Activated T-cell treated with anti-CD3 and anti-CD28 coated beads, Interleukin-2, amount 50 U/mL, for 1 hour (primary cell): ENCODE measurements around the gene PLEKHD1.
"Not testable (repeated sequence)": the region's sequence is repeated elsewhere in the genome, so short reads cannot be mapped to it uniquely, and the experiment has no call there.

Source experiments
- DNase-seq: peaks from one replicate; pipeline ENCODE4 v3.0.0-alpha.2; 2020

PLEKHD1 gene

DNA sequence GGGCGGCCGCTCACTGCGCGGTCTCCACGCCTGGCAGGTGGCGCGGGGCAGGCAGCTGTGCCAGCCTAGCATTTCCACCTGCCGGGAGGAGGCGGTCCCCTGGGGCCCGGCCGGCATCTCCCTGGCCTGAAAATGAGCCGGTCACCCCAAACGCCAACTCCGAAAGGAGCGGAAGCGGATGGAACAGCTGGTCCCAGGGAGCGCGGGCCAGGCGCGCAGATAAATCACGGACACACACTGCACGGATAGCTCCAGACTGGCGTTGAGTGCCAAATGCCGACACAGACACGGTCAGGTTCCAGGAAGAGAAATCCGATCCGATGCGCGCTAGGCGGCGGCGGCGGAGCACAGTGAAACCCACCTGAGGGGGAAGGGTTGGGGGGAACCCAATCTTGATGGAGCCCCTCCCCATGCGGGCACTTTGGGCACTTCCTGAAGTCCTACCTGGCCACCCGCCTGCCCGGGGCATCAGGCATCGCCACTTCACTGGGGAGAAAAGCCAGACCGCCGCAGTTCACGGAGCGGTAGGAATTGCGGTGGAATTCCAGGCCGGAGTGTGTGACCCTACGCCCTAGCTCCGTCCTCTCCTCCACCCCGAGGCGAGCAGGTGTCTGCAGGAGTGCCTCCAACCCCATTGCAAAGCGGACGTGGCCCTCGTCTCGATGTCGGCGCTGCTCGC, 624 bp upstream of the PLEKHD1 start:
- DNase-seq: no peak

GRCh38 chr14:69485315-69485660, 760 bp downstream of the PLEKHD1 start:
- DNase-seq: no peak

DNA sequence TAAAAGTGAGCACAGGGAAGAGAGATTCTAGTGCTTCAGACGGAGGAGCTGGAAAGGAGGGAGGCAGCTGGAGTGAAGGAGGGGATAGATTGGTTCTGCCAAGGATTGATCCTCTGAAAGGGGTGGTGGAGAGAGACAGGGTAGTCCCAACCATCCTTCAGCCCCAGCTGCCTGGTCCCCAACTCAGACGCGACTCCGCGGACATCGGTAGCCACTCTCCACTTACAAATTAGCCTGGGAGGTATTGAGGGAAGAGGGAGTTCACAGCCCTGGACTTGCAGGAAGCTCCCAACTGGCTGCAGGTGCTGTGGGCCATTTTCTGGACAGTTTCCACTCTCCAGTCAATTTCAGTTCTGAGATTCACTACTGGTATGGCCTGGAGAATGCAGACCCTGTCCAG, 1.2 kb downstream of the PLEKHD1 start:
- no peak for DNase-seq

DNA sequence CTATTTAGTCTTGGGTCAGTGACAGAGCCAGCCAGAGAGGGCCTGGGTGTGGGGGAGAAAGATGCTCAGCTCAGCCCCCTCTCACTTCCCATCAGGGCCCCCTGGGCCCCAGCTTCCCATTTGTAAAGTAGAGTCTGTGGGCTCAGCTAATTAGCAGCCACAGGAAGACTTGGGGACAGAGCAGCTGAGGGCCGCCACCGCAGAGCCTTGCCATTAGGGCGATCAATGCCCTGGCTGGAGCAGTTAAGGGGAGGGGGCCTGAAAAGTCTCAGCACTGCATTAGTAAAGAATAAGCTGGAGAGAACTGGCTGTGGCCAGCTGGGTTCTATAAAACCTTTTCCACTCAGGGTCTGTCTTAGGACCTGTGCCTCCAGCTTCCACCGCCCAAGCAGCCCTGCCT, 2.7 kb downstream of the PLEKHD1 start:
- DNase-seq: no peak

DNA sequence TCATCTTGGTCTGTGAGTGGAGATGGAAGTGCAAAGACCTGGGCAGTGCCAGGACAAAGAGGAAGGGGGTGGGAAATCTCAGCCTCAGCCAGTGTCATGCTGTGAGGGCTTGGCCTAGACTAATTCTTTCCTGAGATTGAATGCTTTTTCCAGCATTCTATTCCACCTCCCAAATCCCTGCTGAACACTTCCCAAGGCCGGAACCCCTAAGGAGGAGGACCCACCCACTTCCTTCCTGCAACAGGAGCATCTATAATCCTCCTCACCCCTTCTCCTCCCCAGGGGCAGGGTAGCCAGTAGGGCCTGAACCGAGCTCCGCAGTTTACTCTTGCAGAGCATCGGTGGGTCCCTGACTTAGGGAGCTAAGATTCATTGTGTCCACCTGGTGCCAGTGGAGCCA, 3.2 kb downstream of the PLEKHD1 start:
- DNase-seq: no peak

- DNase-seq: no peak
These were observed 5.0 kb downstream of the PLEKHD1 start for GRCh38 chr14:69489495-69489894.

DNA sequence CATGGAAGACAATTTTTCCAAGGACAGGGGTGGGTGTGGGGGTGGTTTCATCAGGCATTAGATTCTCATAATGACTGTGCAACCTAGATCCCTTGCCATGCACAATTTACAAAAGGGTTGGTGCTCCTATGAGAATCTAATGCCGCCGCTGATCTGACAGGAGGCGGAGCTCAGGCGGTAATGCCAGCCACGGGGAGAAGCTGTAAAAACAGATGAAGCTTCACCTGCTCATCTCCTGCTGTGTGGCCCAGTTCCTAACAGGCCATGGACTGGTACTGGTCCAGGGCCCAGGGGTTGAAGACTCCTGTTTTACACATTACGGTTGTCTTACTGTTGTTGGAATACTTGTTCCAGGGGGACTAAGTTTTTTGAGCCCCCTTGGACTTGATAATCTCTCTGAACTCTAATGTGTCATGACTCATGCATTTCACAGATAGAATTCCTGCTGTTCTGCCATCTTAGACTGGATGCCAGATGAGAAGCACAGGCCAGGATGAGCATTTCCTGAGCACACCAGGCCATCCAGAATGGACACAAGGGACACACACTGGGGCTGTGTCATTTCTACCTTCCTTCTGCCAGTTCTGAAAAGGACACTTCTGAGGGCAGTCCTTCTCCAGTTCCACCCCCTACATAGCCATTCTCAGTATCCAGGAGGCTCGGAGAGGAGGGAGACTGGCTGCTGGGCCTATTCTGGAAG, 5.8 kb downstream of the PLEKHD1 start:
- DNase-seq: no peak

- DNase-seq: no peak
These were observed 6.7 kb downstream of the PLEKHD1 start for GRCh38 chr14:69491193-69491592.

DNA sequence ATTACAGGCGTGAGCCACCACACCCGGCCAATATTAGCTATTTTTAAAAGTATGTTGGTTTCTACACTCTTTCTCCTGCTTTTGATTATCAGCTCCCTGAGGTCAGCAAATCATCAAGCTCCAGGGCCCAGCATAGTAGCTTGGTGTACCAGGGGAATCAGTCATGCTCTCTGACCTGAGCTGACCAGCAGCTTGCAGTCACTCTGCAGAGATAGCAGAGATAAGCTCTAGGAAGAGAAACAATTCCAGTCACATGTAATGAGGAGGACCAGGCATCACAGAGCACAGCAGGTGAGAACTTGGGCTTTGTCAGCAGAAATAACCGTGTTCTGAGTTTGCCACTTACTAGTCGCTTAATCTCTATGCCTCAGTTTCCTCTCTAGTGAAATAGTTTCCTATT, 8.5 kb downstream of the PLEKHD1 start:
- DNase-seq: no peak

DNA sequence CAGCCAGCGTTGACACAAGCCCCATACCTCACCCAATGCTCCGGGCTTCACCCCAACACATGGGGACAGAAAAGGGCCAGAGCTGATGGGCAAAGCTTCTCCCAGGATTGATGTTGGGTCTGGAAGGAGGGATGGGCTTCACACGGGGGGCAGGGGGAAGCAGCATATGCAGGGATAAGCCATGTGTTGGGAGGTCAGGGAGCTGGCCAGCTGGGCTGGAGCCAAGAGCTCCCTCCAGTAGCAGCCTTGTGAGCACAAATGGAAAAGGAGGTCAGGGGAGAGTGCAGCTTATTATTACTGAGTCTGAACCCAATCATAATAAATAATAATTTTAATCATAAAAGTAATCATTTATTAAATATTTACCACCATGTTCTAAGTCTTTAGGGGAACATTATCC, 9.3 kb downstream of the PLEKHD1 start:
- DNase-seq: no peak

DNA sequence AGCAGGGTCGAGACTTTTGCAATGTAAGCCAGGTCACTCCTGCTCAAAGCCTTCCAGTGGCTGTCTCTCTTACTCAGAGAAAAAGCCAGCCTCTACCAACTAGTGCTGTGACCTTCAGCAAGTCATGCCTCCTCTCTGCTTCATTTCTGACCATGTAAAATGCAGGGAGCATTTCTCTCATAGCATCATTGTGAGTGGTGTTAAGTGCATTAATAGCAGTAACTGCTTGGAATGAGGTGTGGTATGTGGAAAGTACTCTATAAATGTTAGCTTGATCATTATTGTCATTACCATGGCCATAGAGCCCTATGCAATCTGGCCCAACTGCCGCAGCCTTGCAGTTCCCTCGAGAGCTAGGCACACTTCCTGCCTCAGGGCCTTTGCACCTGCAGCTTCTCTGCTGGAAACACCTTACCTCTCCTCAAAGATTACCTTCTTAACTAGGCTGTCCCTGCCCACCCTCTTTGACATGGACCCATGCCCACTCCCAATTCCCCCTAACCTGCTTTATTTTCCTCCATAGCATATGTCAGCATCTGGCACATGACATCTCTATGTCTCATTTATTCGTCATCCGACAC, 10.9 kb downstream of the PLEKHD1 start:
- DNase-seq: no peak

- DNase-seq: not testable (repeated sequence)
These were observed 13.3 kb downstream of the PLEKHD1 start for GRCh38 chr14:69497866-69498265.

GRCh38 chr14:69498286-69498685, 13.8 kb downstream of the PLEKHD1 start:
- DNase-seq: not testable (repeated sequence)

DNA sequence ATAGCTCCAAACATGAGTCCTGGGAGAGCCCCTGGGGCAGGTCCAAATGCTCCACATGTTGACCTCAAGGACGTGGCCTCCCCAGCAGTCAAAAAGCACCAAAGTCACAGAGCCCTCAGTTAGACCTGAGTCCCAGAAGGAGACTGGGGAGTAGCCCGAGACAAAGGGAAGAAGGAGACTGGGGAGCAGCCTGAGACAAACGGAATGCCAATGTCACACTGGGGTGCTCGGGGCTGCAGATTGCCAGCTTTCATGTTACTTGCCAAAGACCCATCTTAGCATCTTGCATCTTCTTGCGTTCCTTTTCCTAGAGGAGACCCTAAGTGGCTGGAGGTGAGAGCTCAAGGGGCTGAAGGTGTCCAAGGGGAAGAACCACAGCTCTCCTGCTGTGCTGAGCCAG, 14.9 kb downstream of the PLEKHD1 start:
- no peak for DNase-seq

- no peak for DNase-seq
These were observed 15.6 kb downstream of the PLEKHD1 start for GRCh38 chr14:69500096-69500495.

DNA sequence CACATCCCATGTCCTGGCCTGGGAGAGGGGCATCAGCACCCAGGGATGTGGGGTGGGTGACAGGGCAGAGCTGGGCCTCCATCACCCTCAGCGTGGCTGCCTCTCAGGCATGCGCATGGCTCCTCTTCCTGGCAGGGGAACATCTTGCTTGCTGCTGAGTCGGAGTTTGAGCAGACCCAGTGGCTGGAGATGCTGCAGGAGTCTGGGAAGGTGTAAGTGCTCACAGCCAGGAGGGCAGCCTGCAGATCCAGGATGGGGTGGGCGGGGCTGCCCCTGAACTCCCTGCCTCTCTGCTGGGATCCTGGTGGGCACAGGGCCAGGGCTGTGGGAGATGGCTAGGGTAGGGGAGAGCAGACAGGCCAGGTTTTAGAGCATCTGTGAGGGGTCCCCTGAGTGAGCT, 16.2 kb downstream of the PLEKHD1 start:
- DNase-seq: no peak

- no peak for DNase-seq
These were observed 16.9 kb downstream of the PLEKHD1 start for GRCh38 chr14:69501423-69501838.

DNA sequence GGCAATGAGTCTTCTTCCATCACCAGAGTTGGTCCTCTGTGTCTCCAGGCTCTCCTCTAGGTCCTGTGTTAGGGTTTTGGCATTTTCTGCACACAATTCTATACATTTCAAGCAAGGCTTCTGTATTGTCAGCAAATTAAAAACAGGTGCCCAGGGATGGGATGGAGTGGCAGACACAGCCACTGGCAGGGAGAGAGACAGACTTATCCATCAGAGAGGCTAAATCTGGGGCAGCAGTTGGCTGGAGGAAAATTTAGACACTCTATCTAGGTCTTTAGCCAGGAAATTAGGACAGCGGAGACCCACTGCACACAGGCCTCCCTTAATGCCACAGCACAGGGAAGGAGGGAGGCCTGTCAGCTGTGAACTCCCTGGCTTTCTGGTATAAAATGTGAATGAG, 20.2 kb downstream of the PLEKHD1 start:
- DNase-seq: no peak

DNA sequence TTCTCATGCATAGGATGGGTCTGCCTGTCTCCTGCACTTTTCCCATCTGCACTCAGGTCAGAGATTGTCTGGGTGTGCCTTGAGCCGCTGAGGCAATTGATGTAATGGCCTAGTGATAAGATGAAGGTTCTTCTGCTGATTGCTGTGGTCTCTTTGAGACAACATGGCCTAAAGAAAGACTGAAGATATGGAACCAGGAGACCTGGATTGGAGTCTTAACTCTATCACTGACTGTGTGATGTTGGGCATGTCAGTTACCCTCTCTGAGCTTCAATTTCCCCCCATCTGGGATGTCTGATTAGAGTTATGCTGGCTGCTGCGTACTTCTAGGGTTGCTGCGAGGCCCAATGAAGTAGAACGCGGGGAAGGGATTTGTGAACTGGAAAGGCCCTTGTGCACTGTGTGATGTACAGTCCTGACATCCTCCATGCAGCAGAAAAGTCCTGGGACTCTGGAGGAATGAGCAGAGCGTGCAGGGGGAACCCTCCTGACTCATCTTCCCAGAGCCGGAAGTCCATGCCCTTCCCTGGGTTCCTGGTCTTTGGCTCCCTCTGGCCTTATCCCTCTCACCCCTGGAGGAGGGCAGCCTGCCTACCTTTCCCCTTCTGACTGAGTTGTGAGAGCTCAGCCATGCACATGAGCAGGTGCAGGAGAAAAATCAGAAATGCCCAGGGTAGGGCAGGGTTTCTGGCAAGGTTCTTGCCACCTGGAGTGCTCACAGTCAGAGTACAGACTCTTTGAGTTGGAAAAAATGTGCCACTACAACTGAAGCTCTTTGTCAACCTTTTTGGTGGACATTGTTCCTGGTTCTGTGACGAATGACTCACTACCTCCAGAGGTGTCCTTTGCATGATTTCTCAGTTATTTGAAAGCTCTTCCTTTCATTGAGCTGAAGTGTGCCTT, 21.1 kb downstream of the PLEKHD1 start:
- no peak for DNase-seq

DNA sequence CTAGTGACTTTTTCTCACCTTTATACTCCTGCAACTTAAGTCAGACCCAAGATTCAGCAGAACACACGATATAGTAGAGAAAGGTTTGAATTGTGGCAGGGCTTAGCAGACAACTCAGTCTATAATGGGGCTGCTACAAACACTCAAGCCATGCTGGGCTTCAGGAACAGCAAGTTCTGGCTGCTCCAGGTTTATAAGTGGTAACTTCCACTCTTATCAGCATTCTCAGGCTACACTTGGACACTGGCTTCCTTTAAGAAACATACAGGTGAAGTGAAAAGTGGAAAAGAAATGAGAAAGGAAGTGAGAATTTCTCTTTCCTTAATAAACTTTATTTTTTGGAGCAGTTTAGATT, 21.7 kb downstream of the PLEKHD1 start:
- DNase-seq: no peak

- DNase-seq: no peak
These were observed 34.0 kb downstream of the PLEKHD1 start for GRCh38 chr14:69518289-69519101.

- DNase-seq: no peak
These were observed 34.9 kb downstream of the PLEKHD1 start for GRCh38 chr14:69519204-69520100.
